ENCODE results near the gene CDSN. TPM values are rescaled to one million over a fixed set of nuclear protein-coding genes. Genes with fewer than 3 reads are reported as not detected.

Gene CDSN
- total and polyA plus RNA-seq, 2 experiments from 2014 or later = not detected

DNA sequence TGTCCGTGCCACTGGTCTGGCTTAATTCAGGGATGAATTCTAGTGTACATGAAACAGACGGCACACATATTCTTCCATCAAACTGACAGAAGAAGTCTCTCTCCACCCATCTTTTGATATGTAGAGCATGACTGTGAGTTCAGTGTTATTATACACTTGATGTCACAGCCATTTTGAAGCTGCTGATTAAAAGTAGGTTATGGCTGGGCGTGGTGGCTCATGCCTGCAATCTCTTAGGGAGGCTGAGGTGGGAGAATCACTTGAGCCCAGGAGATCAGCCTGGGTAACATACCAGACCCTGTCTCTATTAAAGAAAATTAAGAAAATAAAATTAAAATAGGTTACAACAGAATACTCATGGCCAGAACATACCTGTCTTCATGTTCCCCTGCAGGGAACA, 28.6 kb downstream of the CDSN start:
- no peak overlapping the region for H3K4me3 ChIP-seq
- no peak overlapping the region for H2AFZ ChIP-seq
- H3K4me1 ChIP-seq (ENCODE audit: insufficient read depth) = peaks cover 8% of the 10 kb centered on the region
- H4K20me1 ChIP-seq (ENCODE audit: insufficient read depth, poor library complexity, severe bottlenecking) = no peaks in the 10 kb centered on the region
- H3K9me2 ChIP-seq (replicated peaks; ENCODE audit: insufficient read depth) = no peaks in the 10 kb centered on the region
- no peaks in the 10 kb centered on the region for H3K36me3 ChIP-seq (replicated peaks; ENCODE audit: insufficient read depth, low read depth)
- H3K27ac ChIP-seq = no peak overlapping the region
- H3K79me2 ChIP-seq = no peaks in the 10 kb centered on the region
- no peaks in the 10 kb centered on the region for H3K27me3 ChIP-seq
- 44% methylated on average over 3 of the region's 3 CpGs for WGBS (ENCODE audit: low lambda C conversion rate, missing lambda C conversion rate)
- H3K4me2 ChIP-seq = no peak overlapping the region
- DNase-seq (ENCODE audit: low spot score) = no peak
- no peaks in the 10 kb centered on the region for H3K9me3 ChIP-seq (ENCODE audit: low read depth)
- no peak for TF ChIP-seq EZH2 (IDR thresholded peaks at IDR 0.05; ENCODE audit: borderline replicate concordance)
- TF ChIP-seq EZH2phosphoT487 (IDR thresholded peaks at IDR 0.05; ENCODE audit: low read depth, severe bottlenecking, unreplicated experiment) = no peak
- TF ChIP-seq, protein P1, sequence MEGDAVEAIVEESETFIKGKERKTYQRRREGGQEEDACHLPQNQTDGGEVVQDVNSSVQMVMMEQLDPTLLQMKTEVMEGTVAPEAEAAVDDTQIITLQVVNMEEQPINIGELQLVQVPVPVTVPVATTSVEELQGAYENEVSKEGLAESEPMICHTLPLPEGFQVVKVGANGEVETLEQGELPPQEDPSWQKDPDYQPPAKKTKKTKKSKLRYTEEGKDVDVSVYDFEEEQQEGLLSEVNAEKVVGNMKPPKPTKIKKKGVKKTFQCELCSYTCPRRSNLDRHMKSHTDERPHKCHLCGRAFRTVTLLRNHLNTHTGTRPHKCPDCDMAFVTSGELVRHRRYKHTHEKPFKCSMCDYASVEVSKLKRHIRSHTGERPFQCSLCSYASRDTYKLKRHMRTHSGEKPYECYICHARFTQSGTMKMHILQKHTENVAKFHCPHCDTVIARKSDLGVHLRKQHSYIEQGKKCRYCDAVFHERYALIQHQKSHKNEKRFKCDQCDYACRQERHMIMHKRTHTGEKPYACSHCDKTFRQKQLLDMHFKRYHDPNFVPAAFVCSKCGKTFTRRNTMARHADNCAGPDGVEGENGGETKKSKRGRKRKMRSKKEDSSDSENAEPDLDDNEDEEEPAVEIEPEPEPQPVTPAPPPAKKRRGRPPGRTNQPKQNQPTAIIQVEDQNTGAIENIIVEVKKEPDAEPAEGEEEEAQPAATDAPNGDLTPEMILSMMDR (IDR thresholded peaks at IDR 0.05; ENCODE audit: poor library complexity) = no peak

DNA sequence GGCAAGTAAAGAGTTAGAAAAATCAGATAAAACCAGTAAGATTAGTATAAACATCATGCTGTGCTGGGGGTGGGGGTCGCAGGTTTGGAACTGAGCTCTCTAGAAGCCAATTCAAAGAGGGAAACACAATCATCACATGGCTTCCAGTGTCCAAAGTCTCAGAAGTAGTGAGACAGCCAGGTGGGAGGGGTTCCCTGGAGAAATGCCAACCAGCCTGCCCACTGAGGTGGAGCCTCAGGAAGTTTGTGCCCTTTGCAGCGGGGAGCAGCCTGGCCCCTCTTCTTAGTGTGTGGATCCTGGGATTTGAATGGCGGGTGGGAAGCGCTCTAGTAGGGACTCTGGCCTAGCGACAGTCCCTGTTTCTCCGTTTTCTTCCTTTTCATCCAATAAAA, 29.3 kb downstream of the CDSN start:
- H4K20me1 ChIP-seq (ENCODE audit: insufficient read depth, poor library complexity, severe bottlenecking) = no peaks in the 10 kb centered on the region
- DNase-seq (ENCODE audit: low spot score) = no peak
- no peaks in the 10 kb centered on the region for H3K27me3 ChIP-seq
- WGBS (ENCODE audit: low lambda C conversion rate, missing lambda C conversion rate) = 92% methylated on average over 6 of the region's 6 CpGs
- no peaks in the 10 kb centered on the region for H3K79me2 ChIP-seq
- no peak overlapping the region for H3K27ac ChIP-seq
- TF ChIP-seq, protein P1 (IDR thresholded peaks at IDR 0.05; ENCODE audit: poor library complexity) = no peak
- TF ChIP-seq EZH2 (IDR thresholded peaks at IDR 0.05; ENCODE audit: borderline replicate concordance) = no peak
- no peak for TF ChIP-seq EZH2phosphoT487 (IDR thresholded peaks at IDR 0.05; ENCODE audit: low read depth, severe bottlenecking, unreplicated experiment)
- no peak overlapping the region for H3K4me2 ChIP-seq
- peaks cover 11% of the 10 kb centered on the region for H3K4me1 ChIP-seq (ENCODE audit: insufficient read depth)
- no peak overlapping the region for H2AFZ ChIP-seq
- H3K9me3 ChIP-seq (ENCODE audit: low read depth) = no peaks in the 10 kb centered on the region
- no peak overlapping the region for H3K4me3 ChIP-seq
- no peaks in the 10 kb centered on the region for H3K9me2 ChIP-seq (replicated peaks; ENCODE audit: insufficient read depth)
- H3K36me3 ChIP-seq (replicated peaks; ENCODE audit: insufficient read depth, low read depth) = no peaks in the 10 kb centered on the region

DNA sequence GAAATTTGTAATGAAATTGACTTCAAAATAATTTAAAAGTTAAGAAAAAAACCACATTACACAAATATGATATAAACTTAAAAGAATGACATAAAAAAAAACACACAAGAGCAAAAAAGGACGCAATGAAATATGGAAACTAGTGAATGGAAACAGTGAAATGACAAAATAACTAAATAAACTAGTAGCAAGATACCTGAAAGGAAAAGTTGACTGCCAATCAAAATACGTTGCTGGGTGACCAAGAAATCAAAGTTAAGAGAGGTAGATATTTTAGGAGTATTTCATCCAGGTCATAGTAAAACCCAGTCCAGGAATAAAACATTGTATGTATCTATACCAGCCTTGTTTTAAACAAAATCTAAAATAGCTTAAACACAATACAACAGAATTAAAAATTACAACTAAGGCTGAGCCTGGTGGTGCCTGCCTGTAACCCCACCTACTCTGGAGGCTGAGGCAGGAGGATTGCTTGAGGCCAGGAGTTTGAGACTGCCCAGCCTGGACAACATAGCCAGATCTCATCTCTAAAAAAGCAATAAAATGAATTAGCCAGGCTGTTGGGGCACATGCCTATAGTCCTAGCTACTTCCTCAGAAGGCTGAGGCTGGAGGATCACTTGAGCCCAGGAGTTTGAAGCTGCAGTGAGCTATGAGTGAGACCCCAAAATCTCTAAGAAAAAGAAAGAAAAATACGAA, 29.8 kb downstream of the CDSN start:
- TF ChIP-seq, protein P1 (IDR thresholded peaks at IDR 0.05; ENCODE audit: poor library complexity) = no peak
- TF ChIP-seq EZH2 (IDR thresholded peaks at IDR 0.05; ENCODE audit: borderline replicate concordance) (no peak), EZH2phosphoT487 (IDR thresholded peaks at IDR 0.05; ENCODE audit: low read depth, severe bottlenecking, unreplicated experiment) (no peak)
- Histone ChIP-seq H3K9me2 (replicated peaks; ENCODE audit: insufficient read depth) (no peaks in the 10 kb centered on the region), H3K27me3 (no peaks in the 10 kb centered on the region), H3K27ac (no peak overlapping the region), H3K4me2 (no peak overlapping the region), H4K20me1 (ENCODE audit: insufficient read depth, poor library complexity, severe bottlenecking) (no peaks in the 10 kb centered on the region), H3K36me3 (replicated peaks; ENCODE audit: insufficient read depth, low read depth) (no peaks in the 10 kb centered on the region), H3K4me3 (no peak overlapping the region), H2AFZ (no peak overlapping the region), H3K9me3 (ENCODE audit: low read depth) (no peaks in the 10 kb centered on the region), H3K4me1 (ENCODE audit: insufficient read depth) (peaks cover 11% of the 10 kb centered on the region), H3K79me2 (no peaks in the 10 kb centered on the region)
- WGBS (ENCODE audit: low lambda C conversion rate, missing lambda C conversion rate) = 89% methylated on average over 3 of the region's 3 CpGs
- DNase-seq (ENCODE audit: low spot score) = no peak
